Vagina (tissue), 2 donors: ENCODE measurements around the gene ZFP64.

Source experiments
- CTCF ChIP-seq, 3 experiments: fragments of 450-650 bp in 2 of 3; fragments of 200-600 bp in 1 of 3; sonication (generic) in 1 of 3; IDR thresholded peaks; one replicate each; pipeline ENCODE4 v1.5.1; 2017 to 2019; ENCODE audit warnings: antibody characterized with exemption in 3 of 3, mild to moderate bottlenecking in 2 of 3, moderate library complexity in 2 of 3
- POLR2A ChIP-seq, 2 donors: fragments of 450-650 bp; IDR thresholded peaks; one replicate each; pipeline ENCODE4 v1.6.1; 2017; ENCODE audit warnings: antibody characterized with exemption in 2 of 2, mild to moderate bottlenecking in 2 of 2, moderate library complexity in 2 of 2

- TF ChIP-seq CTCF (IDR thresholded peaks at IDR 0.05), result no peak
- no peak for TF ChIP-seq POLR2A (IDR thresholded peaks at IDR 0.05)
Measured at GRCh38 chr20:52193133-52193532, 1.6 kb upstream of the ZFP64 start.
